Muscle of leg (tissue), 16 donors: ENCODE measurements around the gene PTPN2. TPM values are rescaled to one million over a fixed set of nuclear protein-coding genes. Genes with fewer than 3 reads are reported as not detected.

Source experiments
- DNase-seq: peaks from one replicate; pipeline ENCODE4 v3.0.0; 2013
- H3K27ac ChIP-seq: one replicate; pipeline ENCODE4 v1.5.1; 2013; ENCODE audit warnings: mild to moderate bottlenecking, low read length, control low read depth
- H3K27me3 ChIP-seq: one replicate; pipeline ENCODE4 v1.6.1; 2013; ENCODE audit warnings: low read length; ENCODE audit not compliant: control insufficient read depth, insufficient read depth
- H3K36me3 ChIP-seq: one replicate; pipeline ENCODE4 v1.6.1; 2013; ENCODE audit warnings: low read length; ENCODE audit not compliant: control insufficient read depth, insufficient read depth
- H3K4me1 ChIP-seq: one replicate; pipeline ENCODE4 v1.6.1; 2013; ENCODE audit warnings: low read length; ENCODE audit not compliant: control insufficient read depth, insufficient read depth
- H3K4me3 ChIP-seq: one replicate; pipeline ENCODE4 v1.5.1; 2013; ENCODE audit warnings: low read length, control low read depth
- H3K9me3 ChIP-seq: replicated peaks from 2 replicates; pipeline ENCODE4 v1.6.1; 2013; ENCODE audit warnings: low read depth, low read length; ENCODE audit not compliant: control insufficient read depth
- WGBS: methylation state at CpG from one replicate; pipeline ENCODE4 v1.1.5; 2013; ENCODE audit warnings: missing lambda C conversion rate; ENCODE audit not compliant: insufficient coverage; 5-methylcytosine and 5-hydroxymethylcytosine counted together
- long read RNA-seq, 11 donors: transcript quantifications; one replicate each; lab custom pipeline, GENCODE V29; 2026
- polyA plus RNA-seq, 8 donors: library from polyadenylated mRNA; unstranded; fragments of 120-200 nt; gene quantifications; one replicate each; pipeline versions ENCODE4 v1.2.1 to v1.2.3, GENCODE V29; 2013; ENCODE audit warnings: inconsistent platforms in 1 of 8, low replicate concordance in 1 of 8; ENCODE audit not compliant: insufficient read length in 8 of 8, insufficient read depth in 1 of 8
- total RNA-seq: library from RNA; stranded (reverse); fragments of 120-200 nt; gene quantifications from one replicate; pipeline ENCODE4 v1.2.4, GENCODE V29; 2013

The PTPN2 gene
- 22.7 TPM for total RNA-seq
- 10 to 100 TPM; 24.7 to 34.1 (median 27.9) TPM for polyA plus RNA-seq
- long read RNA-seq, donor 1, partial matches to known transcripts = 0 of 5 reads
- long read RNA-seq, donor 1, other reads (novel, unspliced or antisense) = 0 of 5 reads
- long read RNA-seq, donor 2, partial matches to known transcripts = 0 of 1 reads
- long read RNA-seq, donor 2, other reads (novel, unspliced or antisense) = 0 of 1 reads
- long read RNA-seq, donor 3, partial matches to known transcripts = 0 of 7 reads
- long read RNA-seq, donor 3, other reads (novel, unspliced or antisense) = 0 of 7 reads
- long read RNA-seq, donor 4, partial matches to known transcripts = 0 of 5 reads
- long read RNA-seq, donor 4, other reads (novel, unspliced or antisense) = 0 of 5 reads
- long read RNA-seq, donor 5, transcript PTPN2-202 (10 exons, 1,706 nt) = major isoform, 7 of 8 reads
- long read RNA-seq, donor 5, partial matches to known transcripts = 0 of 8 reads
- long read RNA-seq, donor 5, other reads (novel, unspliced or antisense) = 0 of 8 reads
- long read RNA-seq, donor 6, partial matches to known transcripts = 0 of 8 reads
- long read RNA-seq, donor 6, other reads (novel, unspliced or antisense) = 0 of 8 reads
- long read RNA-seq, donor 7, partial matches to known transcripts = 0 of 6 reads
- long read RNA-seq, donor 7, other reads (novel, unspliced or antisense) = 0 of 6 reads
- long read RNA-seq, donor 8, partial matches to known transcripts = 0 of 6 reads
- long read RNA-seq, donor 8, other reads (novel, unspliced or antisense) = 0 of 6 reads
- long read RNA-seq, donor 9, partial matches to known transcripts = 0 of 2 reads
- long read RNA-seq, donor 9, other reads (novel, unspliced or antisense) = 0 of 2 reads
- long read RNA-seq, donor 10, partial matches to known transcripts = 0 of 8 reads
- long read RNA-seq, donor 10, other reads (novel, unspliced or antisense) = 0 of 8 reads
- long read RNA-seq, donor 11, partial matches to known transcripts = 0 of 5 reads
- long read RNA-seq, donor 11, other reads (novel, unspliced or antisense) = 0 of 5 reads

- Histone ChIP-seq H3K4me1 (peaks cover 11% of the 10 kb centered on the region), H3K9me3 (no peaks in the 10 kb centered on the region)
These were observed at the start of gene PTPN2 for GRCh38 chr18:12883684-12884405. Gene PTPN2 (minus strand): TSS chr18:12884237. CDS start chr18:12884141, 96 bp downstream.

GRCh38 chr18:12933327-12933726, 49.3 kb upstream of the PTPN2 start:
- Histone ChIP-seq H3K9me3 (no peaks in the 10 kb centered on the region), H3K4me1 (no peaks in the 10 kb centered on the region), H3K4me3 (no peak overlapping the region), H3K27ac (no peak overlapping the region), H3K36me3 (no peaks in the 10 kb centered on the region), H3K27me3 (no peaks in the 10 kb centered on the region)
- no peak for DNase-seq

More at GRCh38 chr18:12883684-12884405, at the start of gene PTPN2:
- DNase-seq = peak; percentile 99
- no peaks in the 10 kb centered on the region for H3K27me3 ChIP-seq
- no peaks in the 10 kb centered on the region for H3K36me3 ChIP-seq
- WGBS = under 1% methylated on average over 64 of the region's 97 CpGs
- H3K27ac ChIP-seq = peak within 1 kb of the TSS; percentile 97
- peak within 1 kb of the TSS; percentile 62 for H3K4me3 ChIP-seq

DNA sequence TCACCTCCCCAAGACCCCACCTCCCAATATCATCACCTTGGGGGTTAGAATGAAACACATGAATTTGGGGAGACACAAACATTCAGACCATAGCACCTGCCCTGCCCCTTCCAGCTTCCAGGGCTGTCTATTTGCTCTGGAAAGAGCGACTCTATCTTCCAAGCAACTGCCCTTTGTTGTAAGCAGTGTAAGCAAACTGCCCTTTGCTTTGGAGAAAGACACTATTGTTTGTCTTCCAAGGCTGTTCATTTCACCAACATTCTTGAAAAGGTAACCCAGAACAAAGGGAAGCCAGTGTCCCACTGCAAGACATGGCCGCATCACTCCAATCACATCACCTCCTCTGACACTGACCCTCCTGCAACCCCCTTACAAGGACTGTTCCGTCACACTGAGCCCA, 46.9 kb upstream of the PTPN2 start:
- Histone ChIP-seq H3K4me3 (no peak overlapping the region), H3K27ac (no peak overlapping the region), H3K4me1 (peaks cover 2% of the 10 kb centered on the region), H3K9me3 (no peaks in the 10 kb centered on the region), H3K36me3 (no peaks in the 10 kb centered on the region), H3K27me3 (no peaks in the 10 kb centered on the region)
- no peak for DNase-seq
- WGBS = 83% methylated on average over 2 of the region's 3 CpGs

GRCh38 chr18:12930376-12930775, 46.3 kb upstream of the PTPN2 start:
- no peaks in the 10 kb centered on the region for H3K36me3 ChIP-seq
- H3K27me3 ChIP-seq = no peaks in the 10 kb centered on the region
- DNase-seq = no peak
- no CpG with 5 or more reads among the region's 3 CpGs for WGBS
- H3K4me1 ChIP-seq = peaks cover 3% of the 10 kb centered on the region
- no peak overlapping the region for H3K27ac ChIP-seq
- H3K9me3 ChIP-seq = no peaks in the 10 kb centered on the region
- no peak overlapping the region for H3K4me3 ChIP-seq

DNA sequence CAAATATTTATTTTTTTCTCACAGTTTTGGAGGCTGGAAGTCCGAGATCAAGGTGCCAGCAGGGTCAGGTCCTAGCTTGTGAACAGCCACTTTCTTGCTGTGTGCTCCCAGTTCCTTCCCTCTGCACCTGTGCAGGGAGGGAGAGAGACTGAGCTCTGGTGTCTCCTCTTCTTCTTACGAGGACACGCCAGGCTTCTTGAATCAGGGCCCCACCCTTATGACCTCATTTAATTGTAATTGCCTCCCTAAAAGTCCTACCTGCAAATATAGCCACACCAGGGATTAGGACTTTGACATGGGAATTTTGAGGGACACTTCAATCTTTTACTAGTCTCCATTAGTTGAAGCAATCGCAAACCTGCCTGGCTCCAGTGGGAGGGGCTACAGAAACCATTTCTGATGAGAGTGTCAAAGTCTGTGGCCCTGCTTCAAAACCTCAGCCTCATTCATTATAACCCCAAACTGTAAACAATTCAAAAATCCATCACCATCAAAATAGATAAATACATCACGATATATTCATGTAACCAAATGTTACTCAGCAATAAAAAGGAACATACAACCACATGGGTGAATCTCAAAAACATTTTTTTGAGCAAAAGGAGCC, 45.5 kb upstream of the PTPN2 start:
- WGBS = 83% methylated on average over 1 of the region's 5 CpGs
- Histone ChIP-seq H3K27me3 (no peaks in the 10 kb centered on the region), H3K36me3 (no peaks in the 10 kb centered on the region), H3K4me3 (no peak overlapping the region), H3K9me3 (no peaks in the 10 kb centered on the region), H3K4me1 (peaks cover 8% of the 10 kb centered on the region), H3K27ac (no peak overlapping the region)
- DNase-seq = no peak

DNA sequence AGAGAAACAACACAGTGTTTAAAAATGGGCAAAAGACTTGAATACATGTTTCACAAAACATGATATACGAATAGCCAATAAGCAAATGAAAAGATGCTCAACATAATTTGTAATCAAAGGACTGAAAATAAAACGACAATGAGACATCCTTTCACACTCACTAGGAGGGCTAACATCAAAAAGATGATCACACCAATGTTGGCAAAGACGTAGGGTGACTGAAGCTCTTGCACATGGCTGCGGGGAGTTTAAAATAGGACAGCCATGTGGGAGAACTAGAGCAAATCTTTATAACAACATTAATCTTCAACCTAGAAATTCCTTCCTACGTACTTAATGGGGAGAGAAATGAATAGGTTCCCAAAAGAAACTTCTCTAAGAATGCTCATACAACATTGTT, 44.6 kb upstream of the PTPN2 start:
- no peaks in the 10 kb centered on the region for H3K9me3 ChIP-seq
- no CpG with 5 or more reads among the region's 5 CpGs for WGBS
- peaks cover 8% of the 10 kb centered on the region for H3K4me1 ChIP-seq
- no peaks in the 10 kb centered on the region for H3K27me3 ChIP-seq
- no peak overlapping the region for H3K4me3 ChIP-seq
- H3K36me3 ChIP-seq = no peaks in the 10 kb centered on the region
- DNase-seq = no peak
- H3K27ac ChIP-seq = no peak overlapping the region

GRCh38 chr18:12928206-12928605, 44.2 kb upstream of the PTPN2 start:
- no peak for DNase-seq
- WGBS = 67% methylated on average over 2 of the region's 4 CpGs
- H3K9me3 ChIP-seq = no peaks in the 10 kb centered on the region
- no peak overlapping the region for H3K27ac ChIP-seq
- H3K36me3 ChIP-seq = no peaks in the 10 kb centered on the region
- H3K4me3 ChIP-seq = no peak overlapping the region
- H3K27me3 ChIP-seq = no peaks in the 10 kb centered on the region
- H3K4me1 ChIP-seq = peaks cover 8% of the 10 kb centered on the region

DNA sequence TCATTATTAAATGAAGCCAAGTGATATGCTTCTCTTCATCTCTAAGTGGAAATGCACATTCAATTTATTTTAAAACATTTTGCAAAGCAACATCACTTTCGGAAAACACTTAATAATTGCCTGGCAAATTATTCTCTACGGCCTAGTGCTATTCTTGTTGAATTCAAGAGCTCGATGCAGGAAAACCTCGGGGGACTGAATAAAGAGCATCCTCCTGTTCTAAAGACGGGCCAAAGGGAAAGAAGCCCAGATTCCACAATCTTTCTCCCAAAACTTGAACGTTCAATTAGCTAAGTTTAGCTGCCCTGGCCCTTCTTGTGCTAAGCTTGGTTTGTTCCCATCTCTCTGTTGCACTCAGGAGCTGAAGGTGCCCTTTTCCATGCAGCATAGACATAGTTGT, 40.6 kb upstream of the PTPN2 start:
- WGBS = 45% methylated on average over 4 of the region's 6 CpGs
- H3K27ac ChIP-seq = no peak overlapping the region
- no peak overlapping the region for H3K4me3 ChIP-seq
- DNase-seq = peak; percentile 75
- H3K27me3 ChIP-seq = no peaks in the 10 kb centered on the region
- peaks cover 8% of the 10 kb centered on the region for H3K4me1 ChIP-seq
- H3K9me3 ChIP-seq = no peaks in the 10 kb centered on the region
- H3K36me3 ChIP-seq = no peaks in the 10 kb centered on the region

- WGBS = no CpG with 5 or more reads among the region's 1 CpG
- no peak overlapping the region for H3K4me3 ChIP-seq
- no peak overlapping the region for H3K27ac ChIP-seq
- no peaks in the 10 kb centered on the region for H3K27me3 ChIP-seq
- DNase-seq = no peak
- H3K9me3 ChIP-seq = no peaks in the 10 kb centered on the region
- H3K4me1 ChIP-seq = peaks cover 8% of the 10 kb centered on the region
- no peaks in the 10 kb centered on the region for H3K36me3 ChIP-seq
These were observed 38.2 kb upstream of the PTPN2 start for GRCh38 chr18:12922266-12922665.
